Transverse colon (tissue), 4 donors: Measurements from ENCODE around the gene ZFP14. TPM values are rescaled to one million over a fixed set of nuclear protein-coding genes. Genes with fewer than 3 reads are reported as not detected.

ENCODE experiments used
- DNase-seq: peaks from one replicate; pipeline ENCODE4 v3.0.0-alpha.2; 2019
- H3K27ac ChIP-seq, 4 donors: fragments of 200-600 bp; sonication (generic); 2 replicates each; pipeline ENCODE4 v1.5.1; 2016 to 2018; ENCODE audit warnings: inconsistent platforms in 4 of 4
- H3K27me3 ChIP-seq: fragments of 200-600 bp; sonication (generic); 2 replicates; pipeline ENCODE4 v1.5.1; 2017; ENCODE audit warnings: inconsistent platforms
- H3K36me3 ChIP-seq, 4 donors: fragments of 200-600 bp; sonication (generic); 2 replicates each; pipeline ENCODE4 v1.5.1; 2017 to 2019; ENCODE audit warnings: inconsistent platforms in 4 of 4
- H3K4me1 ChIP-seq, 4 donors: fragments of 200-600 bp; sonication (generic); 2 replicates each; pipeline ENCODE4 v1.5.1; 2017 to 2020; ENCODE audit warnings: inconsistent platforms in 4 of 4
- H3K4me3 ChIP-seq, 4 donors: fragments of 200-600 bp; sonication (generic); 1 replicate in 1 of 4; 2 replicates in 3 of 4; pipeline versions ENCODE4 v1.5.1 to v1.6.1; 2017 to 2019; ENCODE audit warnings: inconsistent platforms in 4 of 4
- H3K9me3 ChIP-seq, 2 donors: fragments of 200-600 bp; sonication (generic); 2 replicates each; pipeline ENCODE4 v1.5.1; 2017 to 2019; ENCODE audit warnings: inconsistent platforms in 2 of 2
- EP300 ChIP-seq: sonication (generic); formaldehyde crosslinking; IDR thresholded peaks from one replicate; pipeline ENCODE4 v1.6.1; 2017; ENCODE audit warnings: antibody characterized with exemption, low read depth
- POLR2A ChIP-seq: fragments of 450-650 bp; IDR thresholded peaks from one replicate; pipeline ENCODE4 v1.6.1; 2016; ENCODE audit warnings: antibody characterized with exemption, mild to moderate bottlenecking, moderate library complexity
- POLR2AphosphoS5 ChIP-seq, 3 donors: sonication (generic); formaldehyde crosslinking; IDR thresholded peaks; one replicate each; pipeline ENCODE4 v1.6.1; 2016; ENCODE audit warnings: antibody characterized with exemption in 3 of 3
- WGBS, 2 donors: methylation state at CpG; one replicate each; pipeline ENCODE4 v1.1.5; 2018; ENCODE audit warnings: low coverage in 1 of 2; 5-methylcytosine and 5-hydroxymethylcytosine counted together
- in situ Hi-C, 4 donors: fragments of 200-750 bp; cut with MboI; loops; one replicate each; pipeline versions ENCODE4 v1.15.0 to v1.15.1; 2017; ENCODE audit warnings: low sequenced_read_pairs in 3 of 4, low pct_ligation_motif_present in 1 of 4, low pct_unique_long_range_greater_than_20kb in 1 of 4
- intact Hi-C: fragments of 100-400 bp; cut with DNase I; formaldehyde crosslinking; loops from one replicate; pipeline ENCODE4 v1.15.1; 2023; ENCODE audit warnings: low total_unique reads
- total RNA-seq, 4 donors: library from RNA; depleted of rRNA; stranded (reverse); fragments of >200 nt; gene quantifications; one replicate each; pipeline ENCODE4 v1.1.0, GENCODE V29; 2016
- TF ChIP-seq, protein P1 (sequence below), 5 experiments: fragments of 200-600 bp in 3 of 5; fragments of 450-650 bp in 2 of 5; sonication (generic) in 3 of 5; IDR thresholded peaks; 1 replicate in 2 of 5; 2 replicates in 3 of 5; pipeline ENCODE4 v1.5.1; 2016 to 2017; ENCODE audit warnings: antibody characterized with exemption in 5 of 5, inconsistent platforms in 3 of 5, mild to moderate bottlenecking in 2 of 5, moderate library complexity in 1 of 5

ZFP14 gene
- 10 to 100 TPM in 1 of 4 donors, 1 to 10 TPM in 3; 2.2 to 10.3 (median 6.3) TPM for total RNA-seq

DNA sequence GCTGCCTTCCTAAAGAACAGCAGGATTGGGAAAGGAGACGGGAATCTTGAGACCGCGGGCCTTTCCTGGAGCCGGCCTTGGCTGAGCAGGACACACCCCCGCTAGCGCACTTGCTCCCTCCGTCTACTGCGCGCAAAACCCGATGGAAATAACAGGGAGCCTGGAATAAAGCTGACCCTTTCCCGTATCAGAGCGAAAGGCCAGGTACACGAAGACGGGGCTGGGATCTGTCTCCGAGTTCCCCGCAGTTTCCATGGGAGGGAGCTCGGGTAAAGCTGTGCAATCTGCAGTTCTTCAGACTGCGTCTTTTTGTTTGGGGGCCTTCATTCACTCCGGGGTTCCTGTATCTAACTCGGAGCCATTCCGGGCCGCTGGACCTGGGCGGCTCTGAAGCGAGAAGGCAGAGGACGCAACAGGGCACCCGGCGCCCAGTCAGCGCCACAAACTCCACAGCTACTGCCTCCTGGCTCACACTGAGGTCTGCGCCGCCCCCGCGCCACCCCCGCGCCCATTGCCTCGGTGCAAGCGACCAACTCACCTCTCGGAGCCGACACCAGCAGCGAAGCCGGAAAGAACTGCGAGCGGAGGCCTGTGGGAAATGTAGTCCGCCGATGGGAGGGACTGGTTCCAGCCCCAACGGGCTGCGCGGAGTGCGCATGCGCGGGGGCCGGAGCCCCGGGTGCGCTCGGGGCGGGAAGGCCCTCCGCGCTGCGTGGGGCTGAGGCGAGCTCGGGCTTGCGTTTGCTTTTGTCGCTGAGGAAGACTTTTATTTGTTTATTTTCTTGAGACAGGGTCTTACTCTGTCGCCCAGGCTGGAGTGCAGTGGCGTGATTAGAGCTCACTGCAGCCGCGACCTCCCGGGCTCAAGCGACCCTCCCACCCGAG lies at the start of gene ZFP14:
Gene ZFP14 (minus strand): TSS at position 577 of the 885 bp plus-strand sequence. CDS start 11,309 bp downstream, outside the sequence.
- peak; percentile 79 to 85 (median 85) for TF ChIP-seq POLR2AphosphoS5 (IDR thresholded peaks at IDR 0.05)
- TF ChIP-seq, protein P1, sequence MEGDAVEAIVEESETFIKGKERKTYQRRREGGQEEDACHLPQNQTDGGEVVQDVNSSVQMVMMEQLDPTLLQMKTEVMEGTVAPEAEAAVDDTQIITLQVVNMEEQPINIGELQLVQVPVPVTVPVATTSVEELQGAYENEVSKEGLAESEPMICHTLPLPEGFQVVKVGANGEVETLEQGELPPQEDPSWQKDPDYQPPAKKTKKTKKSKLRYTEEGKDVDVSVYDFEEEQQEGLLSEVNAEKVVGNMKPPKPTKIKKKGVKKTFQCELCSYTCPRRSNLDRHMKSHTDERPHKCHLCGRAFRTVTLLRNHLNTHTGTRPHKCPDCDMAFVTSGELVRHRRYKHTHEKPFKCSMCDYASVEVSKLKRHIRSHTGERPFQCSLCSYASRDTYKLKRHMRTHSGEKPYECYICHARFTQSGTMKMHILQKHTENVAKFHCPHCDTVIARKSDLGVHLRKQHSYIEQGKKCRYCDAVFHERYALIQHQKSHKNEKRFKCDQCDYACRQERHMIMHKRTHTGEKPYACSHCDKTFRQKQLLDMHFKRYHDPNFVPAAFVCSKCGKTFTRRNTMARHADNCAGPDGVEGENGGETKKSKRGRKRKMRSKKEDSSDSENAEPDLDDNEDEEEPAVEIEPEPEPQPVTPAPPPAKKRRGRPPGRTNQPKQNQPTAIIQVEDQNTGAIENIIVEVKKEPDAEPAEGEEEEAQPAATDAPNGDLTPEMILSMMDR (IDR thresholded peaks at IDR 0.05), result peak in 1 of 5 experiments; percentile 18
- peak; percentile 74 for TF ChIP-seq POLR2A
- no peak for TF ChIP-seq EP300
- H3K4me1 ChIP-seq, result peaks cover 8 to 13% (median 10%) of the 10 kb centered on the region in 4 donors
- H3K27me3 ChIP-seq, result no peaks in the 10 kb centered on the region
- 8% methylated on average over 41 of the region's 69 CpGs; no CpG with 5 or more reads in 1 of the 2 donors for WGBS, 2 donors
- peak within 1 kb of the TSS; percentile 46 to 90 (median 68) for H3K4me3 ChIP-seq
- H3K9me3 ChIP-seq, result no peaks in the 10 kb centered on the region
- H3K36me3 ChIP-seq, result no peaks in the 10 kb centered on the region
- peak within 1 kb of the TSS; percentile 87 to 93 (median 90) for H3K27ac ChIP-seq
- peak; percentile 95 for DNase-seq
- in situ Hi-C loops, result no loop called here
- intact Hi-C loops, result no loop called here

DNA sequence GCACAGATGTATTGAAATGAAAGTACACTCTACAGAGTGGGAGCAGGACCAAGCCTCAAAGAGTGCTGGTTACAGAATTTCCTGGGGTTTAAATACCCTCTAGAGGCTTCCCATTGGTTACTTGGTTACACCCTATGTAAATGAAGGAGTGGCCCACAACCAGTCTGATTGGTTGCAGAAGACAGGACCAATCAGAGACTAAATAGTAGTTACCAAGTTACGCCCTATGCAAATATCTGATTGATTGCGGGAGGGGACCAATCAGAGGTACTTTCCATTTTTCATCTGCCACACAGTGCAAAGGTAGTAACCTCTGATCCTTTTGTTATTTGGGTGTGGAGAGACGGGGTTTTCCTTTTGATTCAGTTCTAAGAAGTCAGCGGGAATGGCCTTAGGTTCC lies 44.9 kb upstream of the ZFP14 start:
- no peak overlapping the region for H3K27ac ChIP-seq
- 73 to 87% methylated on average over 3 to 4 of the region's 4 CpGs for WGBS, 2 donors
- in situ Hi-C loops, result no loop called here
- H3K4me1 ChIP-seq, result peaks cover 0 to 6% (median 1%) of the 10 kb centered on the region in 4 donors
- intact Hi-C loops, result no loop called here
- no peak for TF ChIP-seq POLR2A
- TF ChIP-seq, protein P1 (IDR thresholded peaks at IDR 0.05), result no peak
- no peak for TF ChIP-seq EP300
- TF ChIP-seq POLR2AphosphoS5 (IDR thresholded peaks at IDR 0.05), result no peak
- no peak overlapping the region for H3K4me3 ChIP-seq
- no peak for DNase-seq
- H3K36me3 ChIP-seq, result no peaks in the 10 kb centered on the region
- peaks cover 3% of the 10 kb centered on the region in 2 donors for H3K9me3 ChIP-seq
- peaks cover 11% of the 10 kb centered on the region for H3K27me3 ChIP-seq

DNA sequence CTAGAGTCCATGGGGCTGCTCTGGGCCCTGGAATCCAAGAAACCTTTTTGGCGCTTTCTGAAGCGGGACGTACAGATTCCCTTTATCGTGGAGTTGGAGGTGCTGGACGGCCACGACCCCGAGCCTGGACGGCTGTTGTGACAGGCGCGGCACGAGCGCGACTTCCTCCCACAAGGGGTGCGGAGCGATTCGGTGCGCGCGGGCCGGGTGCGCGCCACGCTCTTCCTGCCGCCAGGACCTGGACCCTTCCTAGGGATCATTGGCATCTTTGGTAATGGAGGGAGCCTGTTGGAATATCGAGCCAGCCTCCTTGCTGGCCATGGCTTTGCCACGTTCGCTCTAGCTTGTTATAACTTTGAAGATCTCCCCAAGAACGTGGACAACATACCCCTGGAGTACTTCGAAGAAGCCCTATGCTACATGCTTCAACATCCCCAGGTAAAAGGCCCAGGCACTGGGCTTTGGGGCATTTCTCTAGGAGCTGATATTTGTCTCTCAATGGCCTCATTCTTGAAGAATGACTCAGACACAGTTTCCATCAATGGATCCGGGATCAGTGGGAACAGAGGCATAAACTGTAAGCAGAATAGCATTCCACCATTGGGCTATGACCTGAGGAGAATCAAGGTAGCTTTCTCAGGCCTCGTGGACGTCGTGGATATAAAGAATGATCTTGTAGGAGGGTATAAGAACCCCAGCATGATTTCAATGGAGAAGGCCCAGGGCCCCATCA lies 42.9 kb upstream of the ZFP14 start:
- Histone ChIP-seq H3K27me3 (peaks cover 11% of the 10 kb centered on the region), H3K36me3 (no peaks in the 10 kb centered on the region), H3K27ac (peak overlapping the region in 2 of 4 donors; percentile 46 to 56), H3K9me3 (peaks cover 0 to under 1% of the 10 kb centered on the region in 2 donors), H3K4me3 (peak overlapping the region; percentile 20 to 38 (median 27)), H3K4me1 (peaks cover 7 to 19% (median 13%) of the 10 kb centered on the region in 4 donors)
- 40% methylated on average over 22 of the region's 33 CpGs; no CpG with 5 or more reads in 1 of the 2 donors for WGBS, 2 donors
- DNase-seq, result no peak
- in situ Hi-C loops, result no loop called here
- intact Hi-C loops, result no loop called here
- TF ChIP-seq, protein P1 (IDR thresholded peaks at IDR 0.05), result no peak
- TF ChIP-seq POLR2AphosphoS5 (IDR thresholded peaks at IDR 0.05) (no peak), POLR2A (no peak), EP300 (no peak)
